HepG2 (cell line): ENCODE results near the gene NT5C3B. TPM values are rescaled to one million over a fixed set of nuclear protein-coding genes. Genes with fewer than 3 reads are reported as not detected.

Experiments
- ATAC-seq: fragments of 200-7000 bp; cut with Tn5 transposase; 3 replicates; pipeline ENCODE4 v1.9.1; 2020; ENCODE audit warnings: mild to moderate bottlenecking, moderate library complexity
- BruUV-seq: library from RNA; stranded (reverse); fragments of 400-500 nt; replicated peaks from 2 replicates; lab custom pipeline; 2021; lab: Mats Ljungman, UMichigan
- CTCF ChIA-PET: fragments of 300-600 bp; formaldehyde crosslinking; extraction: SDS; loops from one replicate; lab custom pipeline; 2021; ENCODE audit warnings: low total read pairs, inconsistent platforms, low intra/inter-chr PET ratio; lab: Yijun Ruan, JAX
- POLR2A ChIA-PET: fragments of 350-600 bp; sonication (Branson Sonifier 250); formaldehyde crosslinking; loops from one replicate; lab custom pipeline; 2020; ENCODE audit warnings: antibody characterized with exemption, inconsistent platforms; lab: Yijun Ruan, JAX
- DNase-seq: peaks from one replicate; pipeline ENCODE4 v3.0.0-alpha.2; 2015; ENCODE audit warnings: low spot score
- FAIRE-seq: peaks from 3 replicates; lab custom pipeline; 2011; peaks lifted over from hg19 to GRCh38; lab: Jason Lieb, UNC
- H2AFZ ChIP-seq: one replicate; pipeline ENCODE4 v1.6.1; 2011; ENCODE audit warnings: low read length, inconsistent platforms
- H3K27ac ChIP-seq: fragments of 300-600 bp; 3 replicates; pipeline ENCODE4 v1.8.0; 2011; ENCODE audit warnings: mixed run types, mild to moderate bottlenecking, mixed read lengths, low read length, inconsistent platforms; ENCODE audit not compliant: insufficient read depth; ENCODE audit errors: extremely low read length
- H3K27me3 ChIP-seq, 2 experiments: fragments of 200-600 bp in 1 of 2; 2 replicates in 1 of 2; 3 replicates in 1 of 2; pipeline versions ENCODE4 v1.6.0 to v1.8.0; 2011; ENCODE audit warnings: low read length in 2 of 2, mild to moderate bottlenecking in 2 of 2, moderate library complexity in 2 of 2, inconsistent platforms in 1 of 2; ENCODE audit not compliant: insufficient read depth in 2 of 2, control insufficient read depth in 1 of 2
- H3K36me3 ChIP-seq, 2 experiments: fragments of 200-600 bp in 1 of 2; replicated peaks in 1 of 2; 2 replicates in 1 of 2; 3 replicates in 1 of 2; pipeline versions ENCODE4 v1.5.1 to v1.8.0; 2011; ENCODE audit warnings: low read length in 2 of 2, inconsistent platforms in 1 of 2; ENCODE audit not compliant: insufficient read depth in 2 of 2, control insufficient read depth in 1 of 2
- H3K4me1 ChIP-seq: 2 replicates; pipeline ENCODE4 v1.5.1; 2012; ENCODE audit warnings: low read length, inconsistent platforms; ENCODE audit not compliant: insufficient read depth
- H3K4me2 ChIP-seq: 2 replicates; pipeline ENCODE4 v1.6.0; 2011; ENCODE audit warnings: low read depth, low read length, inconsistent platforms
- H3K4me3 ChIP-seq, 3 experiments: fragments of 200-600 bp in 1 of 3; sonication (generic), shearing (Covaris generic) in 1 of 3; replicated peaks in 1 of 3; 2 replicates each; pipeline ENCODE4 v1.5.1; 2011 to 2016; ENCODE audit warnings: low read length in 3 of 3, inconsistent platforms in 2 of 3, low read depth in 2 of 3, mild to moderate bottlenecking in 2 of 3, control low read depth in 1 of 3, mixed read lengths in 1 of 3; ENCODE audit not compliant: insufficient read depth in 1 of 3
- H3K79me2 ChIP-seq: one replicate; pipeline ENCODE4 v1.6.1; 2011; ENCODE audit warnings: low read length, inconsistent platforms; ENCODE audit not compliant: insufficient read depth
- H3K9ac ChIP-seq: 2 replicates; pipeline ENCODE4 v1.6.0; 2011; ENCODE audit warnings: mild to moderate bottlenecking, low read depth, low read length, inconsistent platforms; ENCODE audit not compliant: insufficient read depth
- H3K9me3 ChIP-seq: 2 replicates; pipeline ENCODE4 v1.5.1; 2012; ENCODE audit warnings: mild to moderate bottlenecking, low read length
- H4K20me1 ChIP-seq: 2 replicates; pipeline ENCODE4 v1.6.0; 2011; ENCODE audit warnings: inconsistent platforms, mild to moderate bottlenecking, low read length, moderate library complexity; ENCODE audit not compliant: insufficient read depth
- DR1 ChIP-seq: sonication (generic); formaldehyde crosslinking; IDR thresholded peaks from 2 replicates; pipeline ENCODE4 v1.8.0; 2021; ENCODE audit warnings: mild to moderate bottlenecking, missing genetic modification reagents, inconsistent platforms
- EEA1 ChIP-seq: sonication (generic); formaldehyde crosslinking; IDR thresholded peaks from 2 replicates; pipeline ENCODE4 v1.5.1; 2020; ENCODE audit warnings: mild to moderate bottlenecking, missing genetic modification reagents, borderline replicate concordance
- FOXP4 ChIP-seq: sonication (generic); formaldehyde crosslinking; IDR thresholded peaks from 2 replicates; pipeline ENCODE4 v1.4.0; 2020; ENCODE audit warnings: missing genetic modification reagents
- KMT2B ChIP-seq: IDR thresholded peaks from 2 replicates; pipeline ENCODE4 v1.6.1; 2016; ENCODE audit warnings: missing genetic modification reagents, missing compliant biosample characterization
- MXI1 ChIP-seq: IDR thresholded peaks from 3 replicates; pipeline ENCODE4 v1.6.1; 2012; ENCODE audit warnings: low read depth, low read length, inconsistent platforms, borderline replicate concordance
- NR3C1 ChIP-seq: sonication (generic); formaldehyde crosslinking; IDR thresholded peaks from 2 replicates; pipeline ENCODE4 v1.4.0; 2020; ENCODE audit warnings: missing genetic modification reagents
- SIN3B ChIP-seq: fragments of 150-350 bp; IDR thresholded peaks from 2 replicates; pipeline ENCODE4 v1.6.1; 2014; ENCODE audit warnings: low read length
- THAP8 ChIP-seq: sonication (generic); formaldehyde crosslinking; IDR thresholded peaks from 2 replicates; pipeline ENCODE4 v1.5.1; 2020; ENCODE audit warnings: missing genetic modification reagents, mild to moderate bottlenecking, borderline replicate concordance
- ZBTB39 ChIP-seq: sonication (generic); formaldehyde crosslinking; IDR thresholded peaks from 2 replicates; pipeline ENCODE4 v1.5.0; 2020; ENCODE audit warnings: missing genetic modification reagents
- ZFY ChIP-seq: sonication (generic); formaldehyde crosslinking; IDR thresholded peaks from 2 replicates; pipeline ENCODE4 v1.4.0; 2020; ENCODE audit warnings: missing genetic modification reagents
- ZNF235 ChIP-seq: sonication (generic); formaldehyde crosslinking; IDR thresholded peaks from 2 replicates; pipeline ENCODE4 v1.8.1; 2023; ENCODE audit warnings: mild to moderate bottlenecking, missing genetic modification reagents, borderline replicate concordance
- ZNF512 ChIP-seq: sonication (generic); formaldehyde crosslinking; IDR thresholded peaks from 2 replicates; pipeline ENCODE4 v1.4.0; 2020; ENCODE audit warnings: mild to moderate bottlenecking, missing genetic modification reagents
- ZNF766 ChIP-seq: sonication (generic); formaldehyde crosslinking; IDR thresholded peaks from 2 replicates; pipeline ENCODE4 v1.5.0; 2020; ENCODE audit warnings: missing genetic modification reagents, borderline replicate concordance
- ZNF878 ChIP-seq: sonication (generic); formaldehyde crosslinking; IDR thresholded peaks from 2 replicates; pipeline ENCODE4 v1.8.1; 2023; ENCODE audit warnings: mild to moderate bottlenecking, missing genetic modification reagents, moderate library complexity
- WGBS: methylation state at CpG from one replicate; pipeline ENCODE4 v1.1.6; 2017; ENCODE audit warnings: low lambda C conversion rate; 5-methylcytosine and 5-hydroxymethylcytosine counted together
- in situ Hi-C: cut with HindIII; loops from 2 replicates; pipeline ENCODE4 v1.10.0; 2017; ENCODE audit warnings: low pct_unique_long_range_greater_than_20kb; ENCODE audit not compliant: extremely low pct_ligation_motif_present
- intact Hi-C: fragments of 100-400 bp; cut with micrococcal nuclease; formaldehyde crosslinking; loops from one replicate; pipeline ENCODE4 v1.10.0; 2022; ENCODE audit not compliant: unreplicated experiment
- polyA plus RNA-seq, 8 experiments: library from polyadenylated mRNA; depleted of rRNA in 3 of 8; stranded (reverse) in 7 of 8; unstranded in 1 of 8; fragments of >200 nt; fragmentation: Illumina TruSeq in 4 of 8; extraction: Trizol in 4 of 8; gene quantifications; 2 replicates each; pipeline versions ENCODE4 v1.2.1 to v1.2.3, GENCODE V29; 2011 to 2016; ENCODE audit warnings: low read depth in 4 of 8, missing spikeins in 1 of 8, mixed read lengths in 1 of 8; ENCODE audit not compliant: insufficient read depth in 1 of 8
- total RNA-seq, 5 experiments: library from RNA; depleted of rRNA; stranded (reverse); fragments of >200 nt; fragmentation: Illumina TruSeq; extraction: Trizol; gene quantifications; 2 replicates each; pipeline ENCODE4 v1.2.3, GENCODE V29; 2016; ENCODE audit warnings: low read depth in 1 of 5

Gene NT5C3B
- total and polyA plus RNA-seq, 2 of the 13 experiments (the other 11 are each of a cell fraction or from before 2014, with no cell fraction given) = 104 to 126 TPM

- intact Hi-C loops = loop anchor here (5.0 to 10.0 kb wide), 2 partner anchors 52 to 144 kb away; partner anchors contain the start of gene KLHL11
- ATAC-seq = no peak
- Histone ChIP-seq H3K4me2 (peak overlapping the region; percentile 94), H4K20me1 (no peaks in the 10 kb centered on the region), H3K36me3 (peaks cover 8 to 16% of the 10 kb centered on the region in 2 experiments), H3K27me3 (no peaks in the 10 kb centered on the region; a peak in 1 of 5 replicates), H3K9me3 (no peaks in the 10 kb centered on the region), H3K9ac (peak overlapping the region; percentile 88), H3K79me2 (peaks cover 49% of the 10 kb centered on the region), H3K27ac (peak overlapping the region; percentile 82), H2AFZ (no peak overlapping the region), H3K4me1 (peaks cover 58% of the 10 kb centered on the region), H3K4me3 (peak overlapping the region; percentile 83 to 88 (median 87))
- DNase-seq = no peak
- ChIA-PET POLR2A (interaction anchor here (0.8 to 3.9 kb wide), 16 partner anchors 9 to 147 kb away, joined by 3 to 18 read pairs (median 6); partner anchors contain the start of genes ACLY, EIF1, JUP and KLHL10), CTCF (interaction anchor here (2.6 kb wide), 1 partner anchor 75 kb away, joined by 14 read pairs; no protein-coding TSS in a partner anchor)
- in situ Hi-C loops = no loop called here
- WGBS = 5% methylated on average over 10 of the region's 12 CpGs
- no TSS peak for BruUV-seq
- no peak for FAIRE-seq
- TF ChIP-seq FOXP4 (CRISPR knock-in tag) = no peak
- 0 out of 2 replicates have a peak, but pooled peaks have one; percentile 39 for TF ChIP-seq DR1 (CRISPR knock-in tag)
- no peak for TF ChIP-seq ZNF512
- TF ChIP-seq MXI1 = no peak
- TF ChIP-seq SIN3B = no peak
- TF ChIP-seq EEA1 (CRISPR knock-in tag) = 0 out of 2 replicates have a peak, but pooled peaks have one; percentile 10
- 0 out of 2 replicates have a peak, but pooled peaks have one; percentile 38 for TF ChIP-seq ZNF878 (CRISPR knock-in tag)
- no peak for TF ChIP-seq NR3C1 (CRISPR knock-in tag)
- 0 out of 2 replicates have a peak, but pooled peaks have one; percentile 80 for TF ChIP-seq THAP8 (CRISPR knock-in tag)
- no peak for TF ChIP-seq KMT2B (CRISPR knock-in tag)
- no peak for TF ChIP-seq ZFY (CRISPR knock-in tag)
- TF ChIP-seq ZBTB39 (CRISPR knock-in tag) = no peak
- no peak for TF ChIP-seq ZNF766
- TF ChIP-seq ZNF235 (CRISPR knock-in tag) = no peak
These were observed 22.8 kb downstream of the NT5C3B start for GRCh38 chr17:41813152-41813680.
